OCI-LY7 (cell line): ENCODE results near the gene WDR49. TPM values are rescaled to one million over a fixed set of nuclear protein-coding genes. Genes with fewer than 3 reads are reported as not detected.

ENCODE experiments used
- BruUV-seq: library from RNA; stranded (reverse); fragments of 400-500 nt; replicated peaks from 2 replicates; lab custom pipeline; 2021; lab: Mats Ljungman, UMichigan
- CTCF ChIA-PET: fragments of 300-600 bp; sonication (Branson Sonifier 250); formaldehyde crosslinking; loops from one replicate; lab custom pipeline; 2022; ENCODE audit warnings: antibody characterized with exemption; ENCODE audit not compliant: unreplicated experiment; lab: Charles Lee
- POLR2A ChIA-PET: fragments of 300-600 bp; sonication (Branson Sonifier 250); formaldehyde crosslinking; loops from one replicate; lab custom pipeline; 2022; ENCODE audit warnings: antibody characterized with exemption; lab: Charles Lee
- DNase-seq: peaks from one replicate; pipeline ENCODE4 v3.0.0-alpha.2; 2015; ENCODE audit warnings: low spot score
- H2AFZ ChIP-seq: fragments of 200-600 bp; sonication (generic), shearing (Covaris generic); 2 replicates; pipeline ENCODE4 v1.6.1; 2014; ENCODE audit warnings: mild to moderate bottlenecking, antibody characterized with exemption, low read length, moderate library complexity
- H3K27ac ChIP-seq: fragments of 200-600 bp; sonication (generic); 2 replicates; pipeline ENCODE4 v1.5.1; 2014; ENCODE audit warnings: mixed run types, low read depth, mild to moderate bottlenecking, moderate library complexity, low read length, inconsistent platforms; ENCODE audit not compliant: poor library complexity, severe bottlenecking
- H3K36me3 ChIP-seq: fragments of 200-600 bp; sonication (generic); 2 replicates; pipeline ENCODE4 v1.6.1; 2014; ENCODE audit warnings: mild to moderate bottlenecking, antibody characterized with exemption, low read length, moderate library complexity, mixed read lengths; ENCODE audit not compliant: insufficient read depth
- H3K4me1 ChIP-seq: fragments of 200-600 bp; sonication (generic); 2 replicates; pipeline ENCODE4 v1.5.1; 2014; ENCODE audit warnings: mild to moderate bottlenecking, low read length; ENCODE audit not compliant: insufficient read depth, poor library complexity, severe bottlenecking
- H3K4me2 ChIP-seq: fragments of 200-600 bp; sonication (generic); 2 replicates; pipeline ENCODE4 v1.6.1; 2014; ENCODE audit warnings: mild to moderate bottlenecking, low read length
- H3K4me3 ChIP-seq: fragments of 200-600 bp; sonication (generic); 2 replicates; pipeline ENCODE4 v1.5.1; 2014; ENCODE audit warnings: mild to moderate bottlenecking, low read depth, low read length; ENCODE audit not compliant: poor library complexity, severe bottlenecking
- H3K79me2 ChIP-seq: fragments of 200-600 bp; sonication (generic); 2 replicates; pipeline ENCODE4 v1.6.1; 2016; ENCODE audit warnings: low read depth, mild to moderate bottlenecking, low read length, moderate library complexity, mixed read lengths; ENCODE audit not compliant: insufficient read depth
- H3K9me2 ChIP-seq: fragments of 200-600 bp; sonication (generic); 2 replicates; pipeline ENCODE4 v1.6.1; 2016; ENCODE audit warnings: mild to moderate bottlenecking, low read length, mixed read lengths; ENCODE audit not compliant: insufficient read depth
- H3K9me3 ChIP-seq: fragments of 200-600 bp; sonication (generic); 2 replicates; pipeline ENCODE4 v1.6.1; 2014; ENCODE audit warnings: mild to moderate bottlenecking, mixed run types, low read length, mixed read lengths
- H4K20me1 ChIP-seq: fragments of 200-600 bp; sonication (generic); 2 replicates; pipeline ENCODE4 v1.6.1; 2014; ENCODE audit warnings: mild to moderate bottlenecking, antibody characterized with exemption, low read length, moderate library complexity, mixed read lengths; ENCODE audit not compliant: insufficient read depth
- CTCF ChIP-seq: fragments of 200-600 bp; sonication (generic); conservative IDR thresholded peaks from 2 replicates; pipeline ENCODE4 v1.5.1; 2014; ENCODE audit warnings: mild to moderate bottlenecking, antibody characterized with exemption, low read length, moderate library complexity, mixed read lengths
- EZH2phosphoT487 ChIP-seq: fragments of 200-600 bp; sonication (generic); IDR thresholded peaks from 2 replicates; pipeline ENCODE4 v1.6.1; 2018; ENCODE audit warnings: low read depth, borderline replicate concordance, mild to moderate bottlenecking, mixed run types, antibody characterized with exemption, low read length, moderate library complexity, mixed read lengths
- intact Hi-C: fragments of 100-400 bp; cut with micrococcal nuclease; formaldehyde crosslinking; loops from one replicate; pipeline ENCODE4 v1.10.0; 2022; ENCODE audit not compliant: unreplicated experiment
- total RNA-seq, 2 experiments: library from RNA; depleted of rRNA in 1 of 2; stranded (reverse); fragments of >200 nt in 1 of 2; shearing (Covaris generic) in 1 of 2; gene quantifications; 2 replicates each; pipeline ENCODE4 v1.2.3, GENCODE V29; 2014 to 2022

The WDR49 gene
- total RNA-seq, 2 experiments from 2014 or later, result not detected

GRCh38 chr3:167554898-167555297, 98.8 kb downstream of the WDR49 start:
- no peaks in the 10 kb centered on the region for H3K9me3 ChIP-seq
- no peaks in the 10 kb centered on the region for H3K4me1 ChIP-seq
- TF ChIP-seq CTCF, result no peak
- no peak for TF ChIP-seq EZH2phosphoT487
- H3K4me2 ChIP-seq, result no peak overlapping the region
- BruUV-seq, result no TSS peak
- POLR2A ChIA-PET, result no interaction called here
- DNase-seq, result no peak
- H3K79me2 ChIP-seq, result no peaks in the 10 kb centered on the region
- no peak overlapping the region for H3K4me3 ChIP-seq
- H3K27ac ChIP-seq, result no peak overlapping the region
- H3K36me3 ChIP-seq, result no peaks in the 10 kb centered on the region
- H4K20me1 ChIP-seq, result no peaks in the 10 kb centered on the region
- CTCF ChIA-PET, result no interaction called here
- no peak overlapping the region for H2AFZ ChIP-seq
- intact Hi-C loops, result no loop called here
- H3K9me2 ChIP-seq, result no peaks in the 10 kb centered on the region

DNA sequence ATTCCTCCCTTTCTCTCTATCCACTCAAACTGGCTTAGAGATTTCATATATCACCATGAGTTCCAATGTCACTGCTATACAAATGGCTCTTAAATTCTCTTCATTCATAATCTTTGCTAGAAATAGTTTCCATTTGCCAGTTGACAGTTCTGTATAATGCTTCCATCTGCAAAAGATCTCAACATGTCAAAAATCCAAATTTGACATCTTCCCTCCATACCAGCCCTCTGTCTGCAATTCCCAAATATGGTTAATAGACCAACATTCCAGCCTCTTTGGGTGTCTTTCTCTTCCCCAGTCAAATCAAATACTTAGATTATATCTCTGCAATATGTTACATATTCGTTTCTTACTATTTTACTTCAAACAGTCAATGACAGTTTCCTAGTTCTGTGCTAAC, 115.7 kb downstream of the WDR49 start:
- Histone ChIP-seq H4K20me1 (no peaks in the 10 kb centered on the region), H2AFZ (no peak overlapping the region), H3K9me3 (no peaks in the 10 kb centered on the region), H3K27ac (no peak overlapping the region), H3K4me2 (no peak overlapping the region), H3K79me2 (no peaks in the 10 kb centered on the region), H3K4me1 (no peaks in the 10 kb centered on the region), H3K4me3 (no peak overlapping the region), H3K36me3 (no peaks in the 10 kb centered on the region), H3K9me2 (no peaks in the 10 kb centered on the region)
- POLR2A ChIA-PET, result no interaction called here
- DNase-seq, result no peak
- CTCF ChIA-PET, result no interaction called here
- intact Hi-C loops, result no loop called here
- no TSS peak for BruUV-seq
- TF ChIP-seq EZH2phosphoT487, result no peak
- TF ChIP-seq CTCF, result no peak

DNA sequence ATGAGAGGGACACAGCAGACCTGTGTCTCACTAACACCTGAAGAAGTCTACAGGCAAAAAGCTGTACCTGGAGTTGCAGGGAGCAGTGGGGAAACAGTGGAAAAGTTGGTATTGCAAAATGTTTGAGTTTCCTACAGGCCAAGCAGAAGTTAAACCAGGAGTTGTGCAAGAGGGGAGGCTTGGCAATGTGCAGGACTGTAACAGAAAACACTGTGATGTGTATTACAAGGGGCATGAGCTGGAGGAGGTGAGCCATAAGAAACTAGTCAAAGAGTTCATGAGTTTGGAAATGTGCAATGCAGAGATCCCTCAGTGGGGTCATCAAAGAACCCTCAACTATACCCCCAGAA, 132.8 kb downstream of the WDR49 start:
- H3K4me3 ChIP-seq, result no peak overlapping the region
- H3K27ac ChIP-seq, result no peak overlapping the region
- H4K20me1 ChIP-seq, result no peaks in the 10 kb centered on the region
- ChIA-PET POLR2A (no interaction called here), CTCF (no interaction called here)
- H2AFZ ChIP-seq, result no peak overlapping the region
- no peaks in the 10 kb centered on the region for H3K4me1 ChIP-seq
- H3K79me2 ChIP-seq, result no peaks in the 10 kb centered on the region
- no peaks in the 10 kb centered on the region for H3K9me2 ChIP-seq
- BruUV-seq, result no TSS peak
- TF ChIP-seq CTCF (no peak), EZH2phosphoT487 (no peak)
- H3K9me3 ChIP-seq, result no peaks in the 10 kb centered on the region
- no peaks in the 10 kb centered on the region for H3K36me3 ChIP-seq
- no peak overlapping the region for H3K4me2 ChIP-seq
- intact Hi-C loops, result no loop called here
- DNase-seq, result no peak
